PC-3 (cell line): ENCODE data around the gene GUCY2F. TPM values are rescaled to one million over a fixed set of nuclear protein-coding genes. Genes with fewer than 3 reads are reported as not detected.

ENCODE experiments used
- ATAC-seq: fragments of 200-7000 bp; cut with Tn5 transposase; 2 replicates; pipeline ENCODE4 v1.9.1; 2020; ENCODE audit warnings: mild to moderate bottlenecking, moderate library complexity
- Bru-seq: library from RNA; stranded (reverse); fragments of 400-500 nt; gene quantifications from one replicate; lab custom pipeline; 2021; lab: Mats Ljungman, UMichigan
- BruChase-seq, 2 experiments: library from RNA; stranded (reverse); fragments of 400-500 nt; gene quantifications; one replicate each; lab custom pipeline; 2021; lab: Mats Ljungman, UMichigan
- BruUV-seq: library from RNA; stranded (reverse); fragments of 400-500 nt; replicated peaks from 2 replicates; lab custom pipeline; 2021; lab: Mats Ljungman, UMichigan
- CTCF ChIA-PET: fragments of 300-600 bp; sonication (Branson Sonifier 250); formaldehyde crosslinking; loops from one replicate; lab custom pipeline; 2022; ENCODE audit warnings: antibody characterized with exemption; lab: Charles Lee
- POLR2A ChIA-PET: fragments of 300-600 bp; sonication (Branson Sonifier 250); formaldehyde crosslinking; loops from one replicate; lab custom pipeline; 2022; ENCODE audit warnings: antibody characterized with exemption; ENCODE audit not compliant: unreplicated experiment; lab: Charles Lee
- DNase-seq: peaks from one replicate; pipeline ENCODE4 v3.0.0-alpha.2; 2015
- H2AFZ ChIP-seq: fragments of 300-600 bp; sonication (generic); 2 replicates; pipeline ENCODE4 v1.6.0; 2016; ENCODE audit warnings: antibody characterized with exemption, low read length
- H3F3A ChIP-seq: fragments of 300-600 bp; sonication (generic); one replicate; pipeline ENCODE4 v1.6.0; 2017; ENCODE audit warnings: antibody characterized with exemption, low read length, control low read depth, mild to moderate bottlenecking; ENCODE audit not compliant: unreplicated experiment
- H3K27ac ChIP-seq: fragments of 300-600 bp; sonication (generic); 2 replicates; pipeline ENCODE4 v1.5.1; 2016; ENCODE audit warnings: mild to moderate bottlenecking, low read length
- H3K27me3 ChIP-seq: fragments of 300-600 bp; sonication (generic); 2 replicates; pipeline ENCODE4 v1.6.1; 2016; ENCODE audit warnings: low read length, mixed read lengths
- H3K36me3 ChIP-seq: fragments of 300-600 bp; sonication (generic); 2 replicates; pipeline ENCODE4 v1.6.1; 2016; ENCODE audit warnings: low read depth, mixed run types, low read length, mixed read lengths
- H3K4me1 ChIP-seq: fragments of 300-600 bp; sonication (generic); 2 replicates; pipeline ENCODE4 v1.5.1; 2016; ENCODE audit warnings: low read length; ENCODE audit not compliant: insufficient read depth
- H3K4me2 ChIP-seq: fragments of 300-600 bp; sonication (generic); 2 replicates; pipeline ENCODE4 v1.6.0; 2016; ENCODE audit warnings: low read length
- H3K4me3 ChIP-seq: fragments of 300-600 bp; sonication (generic); 2 replicates; pipeline ENCODE4 v1.5.1; 2016; ENCODE audit warnings: mild to moderate bottlenecking, low read length, mixed read lengths
- H3K79me2 ChIP-seq: fragments of 300-600 bp; sonication (generic); 2 replicates; pipeline ENCODE4 v1.6.1; 2017; ENCODE audit warnings: low read length, mixed read lengths
- H3K9ac ChIP-seq: fragments of 300-600 bp; sonication (generic); 2 replicates; pipeline ENCODE4 v1.6.0; 2016; ENCODE audit warnings: mild to moderate bottlenecking, low read length
- H3K9me2 ChIP-seq: fragments of 300-600 bp; sonication (generic); replicated peaks from 2 replicates; pipeline ENCODE4 v1.6.1; 2016; ENCODE audit warnings: mixed run types, low read length, mixed read lengths
- H3K9me3 ChIP-seq: fragments of 300-600 bp; sonication (generic); 2 replicates; pipeline ENCODE4 v1.6.1; 2016; ENCODE audit warnings: low read length, mixed read lengths
- H4K20me1 ChIP-seq: fragments of 300-600 bp; sonication (generic); 2 replicates; pipeline ENCODE4 v1.6.1; 2016; ENCODE audit warnings: low read length, mixed read lengths
- EZH2 ChIP-seq: fragments of 300-600 bp; sonication (generic); IDR thresholded peaks from one replicate; pipeline ENCODE4 v1.6.1; 2017; ENCODE audit warnings: antibody characterized with exemption, mild to moderate bottlenecking, low read length; ENCODE audit not compliant: unreplicated experiment
- EZH2phosphoT487 ChIP-seq: fragments of 300-600 bp; sonication (generic); IDR thresholded peaks from 2 replicates; pipeline ENCODE4 v1.6.1; 2018; ENCODE audit warnings: mild to moderate bottlenecking, antibody characterized with exemption, low read length, borderline replicate concordance
- intact Hi-C: fragments of 100-400 bp; cut with micrococcal nuclease; formaldehyde crosslinking; loops from 2 replicates; pipeline ENCODE4 v1.9.0; 2023
- long read RNA-seq: library from polyadenylated mRNA; unstranded; transcript quantifications from one replicate; pipeline ENCODE4 v2.0.0, GENCODE V29; 2021; ENCODE audit not compliant: unreplicated experiment
- total RNA-seq: library from RNA; depleted of rRNA; stranded (reverse); fragments of >200 nt; gene quantifications from 2 replicates; pipeline ENCODE4 v1.2.3, GENCODE V29; 2014; rRNA removed
- TF ChIP-seq, protein P1 (sequence below): fragments of 300-600 bp; sonication (generic); conservative IDR thresholded peaks from 2 replicates; pipeline ENCODE4 v1.5.1; 2017; ENCODE audit warnings: antibody characterized with exemption, low read depth, mild to moderate bottlenecking, low read length

Gene GUCY2F
- not detected in 2 replicates for total RNA-seq
- percentile 1 among the genes with signal in this experiment for Bru-seq, nascent RNA
- percentile 2 among the genes with signal in this experiment for BruChase-seq, experiment 1, labeled RNA remaining after a 6-hour chase
- percentile 4 among the genes with signal in this experiment for BruChase-seq, experiment 2, labeled RNA remaining after a 2-hour chase
- long read RNA-seq, result 0 reads

DNA sequence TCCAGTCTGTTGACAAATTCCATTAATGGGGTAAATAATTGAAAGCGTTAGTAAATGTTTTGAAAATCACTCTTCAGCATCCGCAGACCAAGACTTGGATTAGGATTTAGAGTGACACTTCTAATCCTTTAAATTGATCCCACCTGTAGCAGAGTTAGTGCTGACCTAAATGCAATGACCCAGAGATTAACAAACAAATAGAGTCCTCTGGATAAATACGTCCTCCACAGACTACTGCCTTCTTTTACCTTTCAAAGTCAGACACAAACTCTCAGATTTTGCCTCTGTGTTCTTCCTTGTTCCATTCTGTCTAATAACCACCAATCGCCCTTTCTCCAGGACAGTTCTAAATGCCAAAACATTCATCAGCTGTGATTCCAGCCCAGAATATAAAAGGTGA is at the start of gene GUCY2F:
TSS of gene GUCY2F (minus strand) at position 101 of the 400 bp plus-strand sequence. CDS start 6,150 bp downstream, outside the sequence.
- Histone ChIP-seq H3F3A (no peaks in the 10 kb centered on the region), H3K79me2 (no peaks in the 10 kb centered on the region), H3K4me1 (no peaks in the 10 kb centered on the region), H4K20me1 (no peaks in the 10 kb centered on the region), H3K9me2 (no peaks in the 10 kb centered on the region), H3K9me3 (no peaks in the 10 kb centered on the region), H3K36me3 (no peaks in the 10 kb centered on the region), H3K4me3 (no peak within 1 kb of the TSS), H3K27me3 (peaks cover 22% of the 10 kb centered on the region), H3K4me2 (no peak within 1 kb of the TSS), H3K27ac (no peak within 1 kb of the TSS), H2AFZ (no peak within 1 kb of the TSS), H3K9ac (no peak within 1 kb of the TSS)
- TF ChIP-seq EZH2 (no peak), EZH2phosphoT487 (no peak)
- TF ChIP-seq, protein P1, sequence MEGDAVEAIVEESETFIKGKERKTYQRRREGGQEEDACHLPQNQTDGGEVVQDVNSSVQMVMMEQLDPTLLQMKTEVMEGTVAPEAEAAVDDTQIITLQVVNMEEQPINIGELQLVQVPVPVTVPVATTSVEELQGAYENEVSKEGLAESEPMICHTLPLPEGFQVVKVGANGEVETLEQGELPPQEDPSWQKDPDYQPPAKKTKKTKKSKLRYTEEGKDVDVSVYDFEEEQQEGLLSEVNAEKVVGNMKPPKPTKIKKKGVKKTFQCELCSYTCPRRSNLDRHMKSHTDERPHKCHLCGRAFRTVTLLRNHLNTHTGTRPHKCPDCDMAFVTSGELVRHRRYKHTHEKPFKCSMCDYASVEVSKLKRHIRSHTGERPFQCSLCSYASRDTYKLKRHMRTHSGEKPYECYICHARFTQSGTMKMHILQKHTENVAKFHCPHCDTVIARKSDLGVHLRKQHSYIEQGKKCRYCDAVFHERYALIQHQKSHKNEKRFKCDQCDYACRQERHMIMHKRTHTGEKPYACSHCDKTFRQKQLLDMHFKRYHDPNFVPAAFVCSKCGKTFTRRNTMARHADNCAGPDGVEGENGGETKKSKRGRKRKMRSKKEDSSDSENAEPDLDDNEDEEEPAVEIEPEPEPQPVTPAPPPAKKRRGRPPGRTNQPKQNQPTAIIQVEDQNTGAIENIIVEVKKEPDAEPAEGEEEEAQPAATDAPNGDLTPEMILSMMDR, result no peak
- ChIA-PET POLR2A (no interaction called here), CTCF (interaction anchor here (0.7 kb wide), 1 partner anchor 1121 kb away, joined by 9 read pairs; no protein-coding TSS in a partner anchor)
- BruUV-seq, result no TSS peak
- ATAC-seq (no peak), DNase-seq (no peak)
- intact Hi-C loops, result no loop called here

DNA sequence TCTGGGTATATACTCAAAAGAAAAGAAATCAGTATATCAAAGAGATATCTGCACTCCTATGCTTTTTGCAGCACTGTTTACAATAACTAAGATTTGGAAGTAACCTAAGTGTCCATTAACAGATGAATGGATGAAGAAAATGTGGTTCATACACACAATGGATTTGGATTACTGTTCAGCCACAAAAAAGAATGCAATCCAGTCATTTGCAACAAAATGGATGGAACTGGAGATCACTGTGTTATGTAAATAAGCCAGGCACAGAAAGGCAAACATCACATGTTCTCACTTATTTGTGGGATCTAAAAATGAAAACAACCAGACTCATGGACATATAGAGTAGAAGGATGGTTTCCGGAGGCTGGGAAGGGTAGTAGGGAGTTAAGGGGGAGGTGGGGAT is 37.1 kb upstream of the GUCY2F start:
- TF ChIP-seq, protein P1, result no peak
- no peak for TF ChIP-seq EZH2phosphoT487
- no TSS peak for BruUV-seq
- H3K9me2 ChIP-seq, result no peaks in the 10 kb centered on the region
- H3K4me1 ChIP-seq, result no peaks in the 10 kb centered on the region
- no peak overlapping the region for H3K4me2 ChIP-seq
- H3K27ac ChIP-seq, result no peak overlapping the region
- ChIA-PET CTCF (interaction anchor here (0.6 kb wide), 1 partner anchor 372 kb away, joined by 4 read pairs; no protein-coding TSS in a partner anchor), POLR2A (no interaction called here)
- H3K4me3 ChIP-seq, result no peak overlapping the region
- no peaks in the 10 kb centered on the region for H3K79me2 ChIP-seq
- no peaks in the 10 kb centered on the region for H3K36me3 ChIP-seq
- no peak overlapping the region for H3K9ac ChIP-seq
- ATAC-seq (no peak), DNase-seq (no peak)
- intact Hi-C loops, result no loop called here
- no peaks in the 10 kb centered on the region for H3F3A ChIP-seq
- no peaks in the 10 kb centered on the region for H4K20me1 ChIP-seq
- H3K27me3 ChIP-seq, result peaks cover 18% of the 10 kb centered on the region; the same call in 1 of the 2 replicates
- H2AFZ ChIP-seq, result no peak overlapping the region
- H3K9me3 ChIP-seq, result no peaks in the 10 kb centered on the region

DNA sequence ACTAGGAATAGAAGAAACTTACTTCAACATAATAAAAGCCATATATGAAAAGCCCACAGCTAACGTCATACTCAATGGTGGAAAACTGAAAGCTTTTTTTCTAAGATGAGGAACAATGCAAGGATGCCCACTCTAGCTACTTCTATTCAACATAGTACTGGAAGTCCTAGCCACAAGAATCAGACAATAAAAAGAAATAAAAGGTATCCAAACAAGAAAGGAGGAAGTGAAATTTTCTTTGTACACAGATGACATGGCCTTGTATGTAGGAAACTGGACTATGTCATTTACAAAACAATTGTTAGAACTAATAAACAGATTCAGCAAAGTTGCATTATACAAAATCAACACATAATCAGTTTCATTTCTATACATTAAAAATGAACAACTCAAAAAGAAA is 29.2 kb upstream of the GUCY2F start:
- no TSS peak for BruUV-seq
- ATAC-seq (no peak), DNase-seq (no peak)
- Histone ChIP-seq H3K27ac (no peak overlapping the region), H4K20me1 (no peaks in the 10 kb centered on the region), H3K79me2 (no peaks in the 10 kb centered on the region), H2AFZ (no peak overlapping the region), H3K27me3 (peaks cover 12% of the 10 kb centered on the region), H3K9me2 (no peaks in the 10 kb centered on the region), H3K4me2 (no peak overlapping the region), H3K36me3 (no peaks in the 10 kb centered on the region), H3K9me3 (no peaks in the 10 kb centered on the region), H3K4me3 (no peak overlapping the region), H3K4me1 (no peaks in the 10 kb centered on the region), H3K9ac (no peak overlapping the region), H3F3A (no peaks in the 10 kb centered on the region)
- no peak for TF ChIP-seq EZH2phosphoT487
- no peak for TF ChIP-seq EZH2
- intact Hi-C loops, result no loop called here
- ChIA-PET POLR2A (no interaction called here), CTCF (no interaction called here)
